Muscle layer of duodenum (tissue), 2 donors: ENCODE results near the gene SPC25.

Experiments
- H3K27ac ChIP-seq: one replicate; pipeline ENCODE4 v1.7.0; 2013; ENCODE audit warnings: mild to moderate bottlenecking, low read length
- H3K27me3 ChIP-seq: one replicate; pipeline ENCODE4 v1.7.0; 2013; ENCODE audit warnings: low read depth, mild to moderate bottlenecking, control low read depth, low read length
- H3K36me3 ChIP-seq, 2 donors: one replicate each; pipeline ENCODE4 v1.7.0; 2013; ENCODE audit warnings: low read length in 2 of 2, control low read depth in 1 of 2, mild to moderate bottlenecking in 1 of 2; ENCODE audit not compliant: insufficient read depth in 2 of 2, control insufficient read depth in 1 of 2
- H3K4me1 ChIP-seq, 2 donors: one replicate each; pipeline ENCODE4 v1.7.0; 2013; ENCODE audit warnings: low read length in 2 of 2, mild to moderate bottlenecking in 2 of 2, control low read depth in 1 of 2, moderate library complexity in 1 of 2; ENCODE audit not compliant: insufficient read depth in 2 of 2, control insufficient read depth in 1 of 2
- H3K4me3 ChIP-seq, 2 donors: one replicate each; pipeline ENCODE4 v1.7.0; 2013; ENCODE audit warnings: low read length in 2 of 2, low read depth in 1 of 2, mild to moderate bottlenecking in 1 of 2
- H3K9me3 ChIP-seq, 2 donors: one replicate each; pipeline ENCODE4 v1.7.0; 2013; ENCODE audit warnings: low read length in 2 of 2, control low read depth in 1 of 2, mild to moderate bottlenecking in 1 of 2; ENCODE audit not compliant: control insufficient read depth in 1 of 2
- donor health status: healthy.

Gene SPC25

DNA sequence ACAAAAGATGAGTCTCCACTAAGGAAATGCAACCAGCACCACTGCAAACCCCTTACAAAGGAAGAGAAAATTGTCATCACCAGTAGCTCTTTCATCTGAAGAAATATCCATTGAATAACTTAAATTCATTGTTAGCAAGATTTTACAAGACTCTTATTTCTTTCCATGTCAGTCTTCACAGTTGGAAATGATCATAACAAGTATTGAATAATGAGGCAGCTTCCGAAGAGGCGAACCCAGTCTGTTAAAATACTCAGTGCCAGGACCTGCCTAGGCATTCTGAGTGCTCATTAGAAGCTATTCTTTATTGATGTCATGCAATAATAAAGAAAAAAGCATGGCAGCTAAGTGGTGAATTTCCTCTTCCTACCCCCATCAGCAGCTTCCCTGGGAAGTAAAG, 54.3 kb downstream of the SPC25 start:
- no peaks in the 10 kb centered on the region for H3K27me3 ChIP-seq
- no peaks in the 10 kb centered on the region for H3K36me3 ChIP-seq
- no peaks in the 10 kb centered on the region for H3K9me3 ChIP-seq
- no peak overlapping the region for H3K27ac ChIP-seq
- H3K4me3 ChIP-seq = no peak overlapping the region
- no peaks in the 10 kb centered on the region for H3K4me1 ChIP-seq

DNA sequence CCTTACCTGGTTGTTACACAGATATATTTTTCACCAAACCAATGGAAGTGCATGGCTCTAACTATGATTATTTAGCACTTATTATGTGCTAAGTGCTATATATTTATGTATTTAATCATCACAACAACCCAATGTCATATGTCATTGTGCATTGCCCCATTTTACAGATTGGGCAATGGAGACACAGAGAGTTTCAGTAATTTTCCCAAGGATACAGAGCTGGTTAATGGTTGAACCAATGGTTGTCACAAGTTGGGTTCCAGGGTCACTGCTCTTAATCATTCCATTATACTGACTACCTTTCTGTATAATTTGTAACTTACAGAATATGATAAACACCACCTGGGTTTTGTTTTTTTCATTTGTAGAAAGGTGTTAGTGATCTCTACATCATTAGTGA, 58.6 kb downstream of the SPC25 start:
- no peak overlapping the region for H3K27ac ChIP-seq

DNA sequence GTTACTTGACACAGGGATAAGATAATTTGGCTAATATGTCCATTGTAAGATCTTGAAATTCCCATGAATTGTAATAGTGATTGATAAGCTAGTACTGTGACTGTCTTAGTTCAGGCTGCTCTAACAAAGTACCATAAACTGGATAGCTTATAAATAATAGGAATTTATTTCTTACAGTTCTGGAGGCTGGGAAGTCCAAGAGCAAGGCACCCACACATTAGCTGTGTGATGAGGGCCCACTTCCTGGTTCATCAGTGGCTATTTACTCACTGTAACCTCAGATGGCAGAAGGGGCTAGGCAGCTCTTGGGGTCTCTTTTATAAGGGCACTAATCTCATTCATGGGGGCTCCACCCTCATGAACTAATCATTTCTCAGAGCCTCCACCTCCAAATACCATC, 59.3 kb downstream of the SPC25 start:
- Histone ChIP-seq H3K36me3 (no peaks in the 10 kb centered on the region), H3K9me3 (no peaks in the 10 kb centered on the region), H3K4me3 (no peak overlapping the region), H3K27ac (no peak overlapping the region), H3K27me3 (no peaks in the 10 kb centered on the region), H3K4me1 (no peaks in the 10 kb centered on the region)

More for the DNA sequence above, 58.6 kb downstream of the SPC25 start:
- no peaks in the 10 kb centered on the region for H3K4me1 ChIP-seq
- H3K36me3 ChIP-seq = no peaks in the 10 kb centered on the region
- H3K27me3 ChIP-seq = no peaks in the 10 kb centered on the region
- no peaks in the 10 kb centered on the region for H3K9me3 ChIP-seq
- H3K4me3 ChIP-seq = no peak overlapping the region

DNA sequence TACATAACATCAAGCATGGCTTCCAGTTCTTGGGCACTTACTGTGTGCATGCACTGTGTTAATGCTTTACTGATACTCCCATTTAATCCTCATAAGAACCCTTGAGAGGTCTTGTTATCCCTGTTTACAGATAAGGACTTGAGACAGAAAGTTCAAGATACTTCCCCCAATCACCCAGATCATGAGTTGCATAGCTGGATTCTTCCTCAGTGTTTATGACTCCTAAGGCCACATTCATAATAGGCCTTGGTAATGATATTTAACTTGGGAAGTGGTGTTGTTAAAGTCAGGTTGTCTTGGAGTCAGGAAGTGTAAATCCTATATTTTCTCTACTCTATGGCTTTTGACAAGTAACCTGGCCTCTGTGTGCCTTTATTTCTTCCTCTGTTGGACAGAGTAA, 65.1 kb downstream of the SPC25 start:
- no peaks in the 10 kb centered on the region for H3K4me1 ChIP-seq
- H3K27ac ChIP-seq = no peak overlapping the region
- H3K4me3 ChIP-seq = no peak overlapping the region
- H3K27me3 ChIP-seq = no peaks in the 10 kb centered on the region
- H3K9me3 ChIP-seq = no peaks in the 10 kb centered on the region
- no peaks in the 10 kb centered on the region for H3K36me3 ChIP-seq

DNA sequence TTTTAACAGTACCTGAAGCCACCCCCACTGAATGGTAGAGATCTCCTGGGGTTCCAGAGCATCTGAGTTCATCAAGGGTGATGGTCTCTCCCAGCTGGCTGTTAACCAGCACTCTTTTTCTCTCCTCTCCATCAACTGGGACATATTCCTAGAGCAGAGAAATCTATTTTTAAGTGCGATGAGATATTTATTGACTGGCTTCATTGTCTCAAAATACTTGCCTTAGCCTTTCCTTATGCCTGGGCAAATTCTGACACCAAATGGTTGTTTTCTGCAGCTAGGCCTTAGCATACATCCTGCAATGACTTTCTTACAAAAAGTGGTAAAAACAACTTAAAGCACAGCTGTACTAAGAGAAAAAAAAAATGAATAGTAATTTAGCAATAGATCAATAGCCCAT, 68.2 kb downstream of the SPC25 start:
- H3K4me1 ChIP-seq = no peaks in the 10 kb centered on the region
- no peak overlapping the region for H3K4me3 ChIP-seq
- no peaks in the 10 kb centered on the region for H3K36me3 ChIP-seq
- no peaks in the 10 kb centered on the region for H3K27me3 ChIP-seq
- H3K27ac ChIP-seq = no peak overlapping the region
- H3K9me3 ChIP-seq = no peaks in the 10 kb centered on the region

DNA sequence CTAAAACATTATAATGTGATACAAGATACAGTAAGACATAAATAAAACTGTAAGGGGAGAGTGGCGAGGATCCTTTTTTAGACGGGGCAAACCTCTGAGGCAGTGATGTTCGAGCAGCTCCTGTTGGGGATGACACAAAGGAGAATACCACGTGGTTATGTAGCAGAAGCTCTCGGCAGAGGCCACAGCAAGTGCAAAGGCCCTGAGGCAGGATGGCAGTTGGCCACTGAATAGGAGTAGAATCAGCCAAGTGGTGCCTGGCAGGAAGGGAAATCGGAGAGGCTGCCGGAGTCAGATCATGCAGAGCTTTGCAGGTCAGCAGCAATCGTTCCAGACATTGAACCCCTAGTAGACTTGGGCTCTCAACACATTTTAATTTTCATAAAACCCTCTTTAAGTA, 68.7 kb downstream of the SPC25 start:
- H3K36me3 ChIP-seq = no peaks in the 10 kb centered on the region
- H3K27ac ChIP-seq = no peak overlapping the region

More for the DNA sequence above, 68.7 kb downstream of the SPC25 start:
- Histone ChIP-seq H3K4me1 (no peaks in the 10 kb centered on the region), H3K9me3 (no peaks in the 10 kb centered on the region), H3K27me3 (no peaks in the 10 kb centered on the region), H3K4me3 (no peak overlapping the region)
